ENCODE data around the gene FABP2.

Gene FABP2

GRCh38 chr4:119303587-119304305 lies 18.2 kb downstream of the FABP2 start:
- DNase-seq (ENCODE audit: low read depth): no peak
- H3K4me3 ChIP-seq (ENCODE audit: low read depth, low read length): no peak overlapping the region
- no peak for TF ChIP-seq POLR2A (IDR thresholded peaks at IDR 0.05; ENCODE audit: extremely low read depth, insufficient read length)
- no peak for TF ChIP-seq CTCF (IDR thresholded peaks at IDR 0.05; ENCODE audit: low read depth, low read length)
- TF ChIP-seq MAX (IDR thresholded peaks at IDR 0.05; ENCODE audit: low read depth, low read length): no peak
- no peak for TF ChIP-seq MYC (IDR thresholded peaks at IDR 0.05; ENCODE audit: low read depth, low read length)

GRCh38 chr4:119302073-119302832 lies 19.7 kb downstream of the FABP2 start:
- no peak for DNase-seq (ENCODE audit: low read depth)
- H3K4me3 ChIP-seq (ENCODE audit: low read depth, low read length): no peak overlapping the region
- TF ChIP-seq POLR2A (IDR thresholded peaks at IDR 0.05; ENCODE audit: extremely low read depth, insufficient read length) (no peak), MAX (IDR thresholded peaks at IDR 0.05; ENCODE audit: low read depth, low read length) (no peak), MYC (IDR thresholded peaks at IDR 0.05; ENCODE audit: low read depth, low read length) (no peak), CTCF (IDR thresholded peaks at IDR 0.05; ENCODE audit: low read depth, low read length) (no peak)

- DNase-seq (ENCODE audit: low read depth): peak; percentile 95
- H3K4me3 ChIP-seq (ENCODE audit: low read depth, low read length): peak overlapping the region; percentile 94
- TF ChIP-seq POLR2A (IDR thresholded peaks at IDR 0.05; ENCODE audit: extremely low read depth, insufficient read length) (peak; percentile 72), MYC (IDR thresholded peaks at IDR 0.05; ENCODE audit: low read depth, low read length) (no peak), MAX (IDR thresholded peaks at IDR 0.05; ENCODE audit: low read depth, low read length) (peak; percentile 49; the same call in 1 of the 2 replicates), CTCF (IDR thresholded peaks at IDR 0.05; ENCODE audit: low read depth, low read length) (no peak)
Measured at GRCh38 chr4:119300101-119300978, 21.6 kb downstream of the FABP2 start.

- no peak for DNase-seq (ENCODE audit: low read depth)
- H3K4me3 ChIP-seq (ENCODE audit: low read depth, low read length): peak overlapping the region; percentile 94
- TF ChIP-seq MYC (IDR thresholded peaks at IDR 0.05; ENCODE audit: low read depth, low read length) (no peak), MAX (IDR thresholded peaks at IDR 0.05; ENCODE audit: low read depth, low read length) (no peak), CTCF (IDR thresholded peaks at IDR 0.05; ENCODE audit: low read depth, low read length) (no peak), POLR2A (IDR thresholded peaks at IDR 0.05; ENCODE audit: extremely low read depth, insufficient read length) (no peak)
Measured at GRCh38 chr4:119299741-119300100, 22.2 kb downstream of the FABP2 start.

- H3K4me3 ChIP-seq (ENCODE audit: low read depth, low read length): peak overlapping the region; percentile 94
Measured at GRCh38 chr4:119299260-119299671, 22.7 kb downstream of the FABP2 start.

More at GRCh38 chr4:119299260-119299671, 22.7 kb downstream of the FABP2 start:
- DNase-seq (ENCODE audit: low read depth): peak; percentile 50
- TF ChIP-seq CTCF (IDR thresholded peaks at IDR 0.05; ENCODE audit: low read depth, low read length) (no peak), POLR2A (IDR thresholded peaks at IDR 0.05; ENCODE audit: extremely low read depth, insufficient read length) (no peak), MYC (IDR thresholded peaks at IDR 0.05; ENCODE audit: low read depth, low read length) (no peak), MAX (IDR thresholded peaks at IDR 0.05; ENCODE audit: low read depth, low read length) (no peak)

Measured in NB4 (cell line).